ENCODE measurements around the gene PNISR.
"Not testable (repeated sequence)": the region's sequence is repeated elsewhere in the genome, so short reads cannot be mapped to it uniquely, and the experiment has no call there.

Gene PNISR

GRCh38 chr6:99424761-99425646 lies at the start of gene PNISR:
PNISR (minus strand) TSS chr6:99425308; CDS start chr6:99414659, 10,649 bp downstream.
- DNase-seq (ENCODE audit: low read depth), result peak; percentile 99

- no peak for DNase-seq (ENCODE audit: low read depth)
These were observed 48.6 kb upstream of the PNISR start for GRCh38 chr6:99473730-99474129.

GRCh38 chr6:99471638-99472037 lies 46.5 kb upstream of the PNISR start:
- DNase-seq (ENCODE audit: low read depth), result no peak

- DNase-seq (ENCODE audit: low read depth), result peak; percentile 19
These were observed 42.5 kb upstream of the PNISR start for GRCh38 chr6:99467509-99468106.

- not testable (repeated sequence) for DNase-seq (ENCODE audit: low read depth)
These were observed 34.0 kb upstream of the PNISR start for GRCh38 chr6:99459133-99459532.

GRCh38 chr6:99458319-99458718 lies 33.2 kb upstream of the PNISR start:
- peak; percentile 34 for DNase-seq (ENCODE audit: low read depth)

GRCh38 chr6:99446076-99446475 lies 21.0 kb upstream of the PNISR start:
- DNase-seq (ENCODE audit: low read depth), result no peak

- DNase-seq (ENCODE audit: low read depth), result peak; percentile 40
These were observed 9.8 kb upstream of the PNISR start for GRCh38 chr6:99434702-99435530.

GRCh38 chr6:99432877-99433276 lies 7.8 kb upstream of the PNISR start:
- no peak for DNase-seq (ENCODE audit: low read depth)

GRCh38 chr6:99431901-99432300 lies 6.8 kb upstream of the PNISR start:
- no peak for DNase-seq (ENCODE audit: low read depth)

- no peak for DNase-seq (ENCODE audit: low read depth)
These were observed 2.9 kb upstream of the PNISR start for GRCh38 chr6:99427988-99428387.

- DNase-seq (ENCODE audit: low read depth), result peak; percentile 10
These were observed 1.3 kb upstream of the PNISR start for GRCh38 chr6:99426451-99426757.

GRCh38 chr6:99425647-99426450 lies 741 bp upstream of the PNISR start:
- peak; percentile 91 for DNase-seq (ENCODE audit: low read depth)

- no peak for DNase-seq (ENCODE audit: low read depth)
These were observed 1.1 kb downstream of the PNISR start for GRCh38 chr6:99424022-99424421.

GRCh38 chr6:99422912-99423311 lies 2.2 kb downstream of the PNISR start:
- DNase-seq (ENCODE audit: low read depth), result no peak

GRCh38 chr6:99416892-99417767 lies 8.0 kb downstream of the PNISR start:
- no peak for DNase-seq (ENCODE audit: low read depth)

- no peak for DNase-seq (ENCODE audit: low read depth)
These were observed 8.9 kb downstream of the PNISR start for GRCh38 chr6:99416226-99416625.

GRCh38 chr6:99415446-99415845 lies 9.7 kb downstream of the PNISR start:
- peak; percentile 27 for DNase-seq (ENCODE audit: low read depth)

- no peak for DNase-seq (ENCODE audit: low read depth)
These were observed 13.0 kb downstream of the PNISR start for GRCh38 chr6:99412065-99412464.

GRCh38 chr6:99409672-99410071 lies 15.4 kb downstream of the PNISR start:
- DNase-seq (ENCODE audit: low read depth), result no peak

- DNase-seq (ENCODE audit: low read depth), result no peak
These were observed 18.0 kb downstream of the PNISR start for GRCh38 chr6:99407076-99407475.

Data from amniotic epithelial cell (primary cell).